ENCODE results near the gene SEPHS2.
A peak's percentile ranks its signal among the peaks of the same experiment; 100 is the strongest.
"Not testable (repeated sequence)": the region's sequence is repeated elsewhere in the genome, so short reads cannot be mapped to it uniquely, and the experiment has no call there.

The SEPHS2 gene

GRCh38 chr16:30397056-30397455 is 48.6 kb downstream of the SEPHS2 start:
- no peak for DNase-seq

DNA sequence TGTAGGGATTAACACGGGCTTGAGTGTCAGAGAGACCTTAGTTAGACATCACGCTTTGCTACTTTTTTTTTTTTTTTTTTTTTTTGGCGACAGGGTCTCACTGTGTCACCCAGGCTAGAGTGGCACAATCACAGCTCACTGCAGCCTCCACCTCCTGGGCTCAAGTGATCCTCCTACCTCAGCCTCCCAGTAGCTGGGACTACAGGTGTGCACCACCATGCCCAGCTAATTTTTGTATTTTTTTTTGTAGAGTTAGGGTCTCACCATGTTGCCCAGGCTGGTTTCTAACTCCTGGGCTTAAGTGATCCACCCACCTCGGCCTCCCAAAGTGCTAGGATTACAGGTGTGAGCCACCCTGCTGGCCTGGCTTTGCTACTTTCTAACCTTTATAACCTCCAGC is 49.0 kb downstream of the SEPHS2 start:
- DNase-seq: not testable (repeated sequence)

DNA sequence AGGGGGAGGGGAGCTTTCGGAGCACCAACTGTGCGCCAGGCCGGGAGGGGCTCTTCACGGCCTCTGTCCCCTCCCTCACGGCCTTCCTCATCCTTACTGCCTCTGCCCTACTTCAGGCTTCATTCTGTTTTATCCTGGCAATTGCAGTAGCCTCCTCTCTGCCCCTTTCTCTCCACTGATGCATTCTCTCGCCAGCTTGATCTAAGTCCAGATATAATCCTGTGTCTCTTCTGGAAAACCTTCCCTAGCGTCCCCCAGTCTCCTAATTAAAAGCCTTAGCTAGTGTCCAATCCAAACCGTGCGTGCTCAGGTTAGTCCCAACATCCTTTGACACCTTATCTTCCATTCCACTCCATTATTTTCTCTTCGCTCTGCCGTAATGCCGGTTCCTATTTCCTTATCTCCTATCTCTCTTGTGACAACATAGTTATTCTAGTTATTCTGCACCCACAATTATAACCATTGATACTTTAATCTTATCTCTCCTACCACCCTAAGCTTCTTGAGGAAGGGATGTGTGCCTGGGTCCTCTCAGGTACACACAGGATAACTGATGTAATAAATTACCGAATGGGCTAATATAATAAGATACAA is 49.6 kb downstream of the SEPHS2 start:
- no peak for DNase-seq

- peak; percentile 29 for DNase-seq
Observed at GRCh38 chr16:30395155-30395991, 50.3 kb downstream of the SEPHS2 start, which contains the start of gene ZNF48. Gene ZNF48, plus strand, starts transcription at chr16:30395420. Its CDS starts 375 bp downstream, at chr16:30395795.

DNA sequence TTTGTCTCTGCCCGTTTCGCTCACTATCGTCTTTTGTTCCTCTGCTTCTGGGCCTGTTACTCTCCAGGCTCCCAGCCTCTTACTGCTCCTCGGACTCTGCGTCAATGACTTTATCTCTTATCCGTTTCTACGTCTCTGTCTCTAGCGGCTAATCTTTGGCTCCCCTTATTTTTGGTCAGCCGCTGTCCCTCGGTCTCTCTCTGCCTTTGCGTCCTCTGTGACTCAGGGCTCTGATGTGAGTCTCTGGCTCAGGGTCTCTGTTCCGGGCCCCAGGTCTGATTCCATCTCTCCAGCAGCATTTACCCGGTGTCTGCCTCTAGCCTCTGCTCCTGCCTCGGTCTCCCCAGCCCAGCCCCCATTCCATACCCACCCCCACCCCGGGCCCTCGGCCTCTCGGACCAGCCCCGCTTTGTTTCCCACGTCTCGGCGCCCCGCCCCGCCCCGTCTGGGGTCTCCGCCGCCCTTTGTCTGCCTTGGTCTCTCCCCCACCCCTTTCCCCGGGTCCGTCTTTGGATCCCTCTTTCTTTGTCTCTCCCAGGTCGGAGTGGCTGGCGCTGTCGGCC is 51.0 kb downstream of the SEPHS2 start:
- DNase-seq: no peak
